Loucy (cell line): ENCODE results near the gene CDY1B.
"Not testable (repeated sequence)": the region's sequence is repeated elsewhere in the genome, so short reads cannot be mapped to it uniquely, and the experiment has no call there.

Experiments used
- H2AFZ ChIP-seq: fragments of 200-600 bp; sonication (generic); 2 replicates; pipeline ENCODE4 v1.6.0; 2016; ENCODE audit warnings: antibody characterized with exemption, mild to moderate bottlenecking, low read length, moderate library complexity
- H3F3A ChIP-seq: fragments of 200-600 bp; 2 replicates; pipeline ENCODE4 v1.6.0; 2016; ENCODE audit warnings: antibody characterized with exemption, low read depth, mild to moderate bottlenecking
- H3K27me3 ChIP-seq: fragments of 200-600 bp; sonication (generic); 2 replicates; pipeline ENCODE4 v1.6.1; 2014; ENCODE audit warnings: low read length, mild to moderate bottlenecking; ENCODE audit not compliant: insufficient read depth, poor library complexity, severe bottlenecking
- H3K36me3 ChIP-seq: fragments of 200-600 bp; sonication (generic); 2 replicates; pipeline ENCODE4 v1.6.1; 2016; ENCODE audit warnings: low read length; ENCODE audit not compliant: insufficient read depth
- H3K4me1 ChIP-seq: fragments of 200-600 bp; sonication (generic); 2 replicates; pipeline ENCODE4 v1.5.1; 2014; ENCODE audit warnings: low read length, mild to moderate bottlenecking; ENCODE audit not compliant: insufficient read depth, poor library complexity, severe bottlenecking
- H3K4me2 ChIP-seq: fragments of 200-600 bp; sonication (generic); 2 replicates; pipeline ENCODE4 v1.6.0; 2014; ENCODE audit warnings: antibody characterized with exemption, low read length, low read depth, mild to moderate bottlenecking; ENCODE audit not compliant: poor library complexity, severe bottlenecking
- H3K4me3 ChIP-seq: fragments of 200-600 bp; sonication (generic); 2 replicates; pipeline ENCODE4 v1.5.1; 2014; ENCODE audit warnings: low read length, mild to moderate bottlenecking, mixed read lengths; ENCODE audit not compliant: poor library complexity, severe bottlenecking
- H3K79me2 ChIP-seq: fragments of 200-600 bp; sonication (generic); 2 replicates; pipeline ENCODE4 v1.6.1; 2014; ENCODE audit warnings: low read length; ENCODE audit not compliant: insufficient read depth
- H3K9ac ChIP-seq: fragments of 200-600 bp; sonication (generic); 2 replicates; pipeline ENCODE4 v1.6.0; 2014; ENCODE audit warnings: mild to moderate bottlenecking, low read depth, low read length, moderate library complexity; ENCODE audit not compliant: poor library complexity, severe bottlenecking
- H3K9me2 ChIP-seq: fragments of 200-600 bp; sonication (generic); replicated peaks from 2 replicates; pipeline ENCODE4 v1.6.1; 2016; ENCODE audit warnings: low read depth, low read length, mixed read lengths
- H3K9me3 ChIP-seq: fragments of 200-600 bp; sonication (generic); 2 replicates; pipeline ENCODE4 v1.6.1; 2014; ENCODE audit warnings: mild to moderate bottlenecking, antibody characterized with exemption, low read length, low read depth; ENCODE audit not compliant: insufficient read depth
- H4K20me1 ChIP-seq: fragments of 200-600 bp; sonication (generic); 2 replicates; pipeline ENCODE4 v1.6.0; 2014; ENCODE audit warnings: antibody characterized with exemption, low read length, mild to moderate bottlenecking; ENCODE audit not compliant: insufficient read depth, poor library complexity, severe bottlenecking

Gene CDY1B

GRCh38 chrY:24047919-24048318 is at the start of gene CDY1B:
TSS of gene CDY1B (minus strand) at chrY:24048019. CDS start at chrY:24047688, 331 bp downstream.
- H3K9me2 ChIP-seq, H3K36me3 ChIP-seq, H3K27me3 ChIP-seq, H3K4me2 ChIP-seq, H3K4me1 ChIP-seq, H3K9me3 ChIP-seq, H3K79me2 ChIP-seq, H3K9ac ChIP-seq, H3F3A ChIP-seq, H3K4me3 ChIP-seq, H4K20me1 ChIP-seq, H2AFZ ChIP-seq: not testable (repeated sequence)

GRCh38 chrY:24049525-24049924 is 1.7 kb upstream of the CDY1B start:
- H3K9ac ChIP-seq, H3K4me1 ChIP-seq, H3K4me3 ChIP-seq, H2AFZ ChIP-seq, H3K79me2 ChIP-seq, H3K4me2 ChIP-seq, H3K9me3 ChIP-seq, H3K9me2 ChIP-seq, H3F3A ChIP-seq, H3K27me3 ChIP-seq, H4K20me1 ChIP-seq, H3K36me3 ChIP-seq: not testable (repeated sequence)

- H4K20me1 ChIP-seq, H3K9ac ChIP-seq, H3K36me3 ChIP-seq, H2AFZ ChIP-seq, H3K27me3 ChIP-seq, H3K4me1 ChIP-seq, H3K9me2 ChIP-seq, H3K9me3 ChIP-seq, H3F3A ChIP-seq, H3K4me3 ChIP-seq, H3K4me2 ChIP-seq, H3K79me2 ChIP-seq: not testable (repeated sequence)
Measured at GRCh38 chrY:24043209-24043608, 4.6 kb downstream of the CDY1B start.

GRCh38 chrY:24039008-24039718 is 8.7 kb downstream of the CDY1B start:
- H3K27me3 ChIP-seq, H3K4me2 ChIP-seq, H3F3A ChIP-seq, H3K9ac ChIP-seq, H3K36me3 ChIP-seq, H3K4me3 ChIP-seq, H3K9me2 ChIP-seq, H3K9me3 ChIP-seq, H4K20me1 ChIP-seq, H2AFZ ChIP-seq, H3K79me2 ChIP-seq, H3K4me1 ChIP-seq: not testable (repeated sequence)

- not testable (repeated sequence) for H2AFZ ChIP-seq, H3K4me2 ChIP-seq, H3K4me3 ChIP-seq
Measured at GRCh38 chrY:24026212-24027103, 21.4 kb downstream of the CDY1B start.

More at GRCh38 chrY:24026212-24027103, 21.4 kb downstream of the CDY1B start:
- H3F3A ChIP-seq, H3K79me2 ChIP-seq, H4K20me1 ChIP-seq, H3K4me1 ChIP-seq, H3K9me3 ChIP-seq, H3K9ac ChIP-seq, H3K27me3 ChIP-seq, H3K36me3 ChIP-seq, H3K9me2 ChIP-seq: not testable (repeated sequence)
